ENCODE data around the gene C3. TPM values are rescaled to one million over a fixed set of nuclear protein-coding genes. Genes with fewer than 3 reads are reported as not detected.

C3 gene
- total RNA-seq, 6 donors from 2014 or later: 461 to 1,221 (median 854) TPM

DNA sequence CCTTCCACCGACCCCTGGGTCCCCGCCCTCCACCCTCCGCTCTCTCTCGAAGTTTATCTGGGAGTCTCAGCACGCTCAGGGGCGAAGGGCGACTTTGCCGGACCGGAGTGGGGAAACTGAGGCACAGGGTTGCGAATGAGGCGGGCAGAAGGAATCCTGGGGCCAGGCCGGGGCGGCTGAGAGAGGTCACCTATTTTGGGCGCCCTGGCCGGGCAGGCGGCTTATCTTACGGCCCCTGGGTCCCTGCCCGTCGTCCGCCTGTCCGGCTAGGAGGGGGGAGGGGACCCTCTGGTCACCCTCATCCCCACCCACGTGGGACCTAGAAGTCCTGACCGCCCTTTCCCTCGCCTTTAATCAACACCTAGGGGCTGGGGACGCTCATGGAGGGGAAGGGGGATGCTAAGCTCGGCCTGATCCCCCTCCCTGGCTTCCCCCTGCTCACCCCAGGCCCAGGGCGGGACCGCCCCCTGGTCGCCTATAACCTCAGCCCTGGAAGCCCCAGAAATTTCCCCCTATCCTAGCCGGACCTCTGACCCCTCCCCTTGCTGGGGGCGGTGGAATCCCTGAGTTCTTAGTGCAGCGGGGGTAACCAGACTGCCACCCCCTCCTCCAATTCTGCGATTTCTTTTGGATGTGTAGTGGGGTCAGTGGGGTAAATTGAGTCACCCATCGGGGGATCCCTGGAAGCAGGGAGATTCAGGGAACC is 19.6 kb upstream of the C3 start:
- no peak for ATAC-seq (ENCODE audit: low FRiP score in 2 of 2)

DNA sequence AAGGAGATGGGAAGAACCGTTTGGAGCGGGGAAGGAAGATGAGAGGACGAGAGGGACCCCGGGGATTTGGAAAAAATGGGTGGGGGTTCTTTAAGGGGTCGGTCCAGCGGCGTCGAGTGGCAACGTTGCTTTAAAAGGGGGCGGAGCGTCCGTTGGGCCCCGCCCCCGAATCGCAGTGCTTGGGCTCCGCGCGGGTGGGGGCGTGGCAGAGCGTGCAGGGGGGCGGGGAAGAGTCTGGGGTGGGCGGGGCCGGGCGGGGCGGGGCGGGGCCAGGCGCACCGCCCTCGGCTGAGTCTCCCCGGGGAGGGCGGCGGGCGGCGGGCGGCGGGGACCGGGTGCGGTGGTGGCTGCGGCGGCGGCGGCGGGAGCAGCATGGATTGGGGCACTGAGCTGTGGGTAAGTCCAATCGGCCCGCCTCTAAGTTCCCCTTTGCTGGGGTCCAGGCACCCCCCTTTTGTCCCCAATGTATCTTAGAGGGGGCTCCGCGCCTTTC is 19.0 kb upstream of the C3 start, which contains the start of gene TRIP10:
Gene TRIP10 (plus strand): TSS at position 291 of the 493 bp plus-strand sequence. CDS start 82 bp downstream, at position 373.
- TF ChIP-seq, protein P1, sequence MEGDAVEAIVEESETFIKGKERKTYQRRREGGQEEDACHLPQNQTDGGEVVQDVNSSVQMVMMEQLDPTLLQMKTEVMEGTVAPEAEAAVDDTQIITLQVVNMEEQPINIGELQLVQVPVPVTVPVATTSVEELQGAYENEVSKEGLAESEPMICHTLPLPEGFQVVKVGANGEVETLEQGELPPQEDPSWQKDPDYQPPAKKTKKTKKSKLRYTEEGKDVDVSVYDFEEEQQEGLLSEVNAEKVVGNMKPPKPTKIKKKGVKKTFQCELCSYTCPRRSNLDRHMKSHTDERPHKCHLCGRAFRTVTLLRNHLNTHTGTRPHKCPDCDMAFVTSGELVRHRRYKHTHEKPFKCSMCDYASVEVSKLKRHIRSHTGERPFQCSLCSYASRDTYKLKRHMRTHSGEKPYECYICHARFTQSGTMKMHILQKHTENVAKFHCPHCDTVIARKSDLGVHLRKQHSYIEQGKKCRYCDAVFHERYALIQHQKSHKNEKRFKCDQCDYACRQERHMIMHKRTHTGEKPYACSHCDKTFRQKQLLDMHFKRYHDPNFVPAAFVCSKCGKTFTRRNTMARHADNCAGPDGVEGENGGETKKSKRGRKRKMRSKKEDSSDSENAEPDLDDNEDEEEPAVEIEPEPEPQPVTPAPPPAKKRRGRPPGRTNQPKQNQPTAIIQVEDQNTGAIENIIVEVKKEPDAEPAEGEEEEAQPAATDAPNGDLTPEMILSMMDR (IDR thresholded peaks at IDR 0.05): no peak
- TF ChIP-seq EP300 (IDR thresholded peaks at IDR 0.05) (no peak), POLR2AphosphoS5 (IDR thresholded peaks at IDR 0.05) (peak; percentile 22 to 54), POLR2A (IDR thresholded peaks at IDR 0.05) (peak in 2 of 4 donors; percentile 61 to 80)
- ATAC-seq (ENCODE audit: low FRiP score in 2 of 2): peak; percentile 60 to 71
- peak within 1 kb of the TSS; percentile 87 to 94 (median 94) for H3K27ac ChIP-seq
- peaks cover 48 to 80% (median 64%) of the 10 kb centered on the region in 4 donors for H3K4me1 ChIP-seq
- peak; percentile 90 to 96 for DNase-seq
- H3K4me3 ChIP-seq: peak within 1 kb of the TSS; percentile 84 to 99 (median 86)
- peaks cover 0 to 7% (median 0%) of the 10 kb centered on the region in 4 donors for H3K27me3 ChIP-seq
- peaks cover 0 to 24% (median 13%) of the 10 kb centered on the region in 4 donors for H3K36me3 ChIP-seq
- H3K9me3 ChIP-seq: no peaks in the 10 kb centered on the region
- WGBS, 2 donors: 0% methylated on average over 14 to 25 of the region's 47 CpGs

More for the DNA sequence above, 19.6 kb upstream of the C3 start:
- Histone ChIP-seq H3K36me3 (peaks cover 0 to 30% (median 14%) of the 10 kb centered on the region in 4 donors), H3K4me3 (peak overlapping the region; percentile 84 to 99 (median 86)), H3K4me1 (peaks cover 53 to 86% (median 70%) of the 10 kb centered on the region in 4 donors), H3K27me3 (peaks cover 0 to 7% (median 0%) of the 10 kb centered on the region in 4 donors), H3K27ac (peak overlapping the region; percentile 87 to 94 (median 94)), H3K9me3 (no peaks in the 10 kb centered on the region)
- 1 to 3% methylated on average over 7 to 20 of the region's 34 CpGs for WGBS, 2 donors
- DNase-seq: peak in 1 of 2 donors; percentile 51
- TF ChIP-seq, protein P1 (IDR thresholded peaks at IDR 0.05): no peak
- TF ChIP-seq EP300 (IDR thresholded peaks at IDR 0.05): no peak
- TF ChIP-seq POLR2AphosphoS5 (IDR thresholded peaks at IDR 0.05): no peak
- no peak for TF ChIP-seq POLR2A (IDR thresholded peaks at IDR 0.05)

DNA sequence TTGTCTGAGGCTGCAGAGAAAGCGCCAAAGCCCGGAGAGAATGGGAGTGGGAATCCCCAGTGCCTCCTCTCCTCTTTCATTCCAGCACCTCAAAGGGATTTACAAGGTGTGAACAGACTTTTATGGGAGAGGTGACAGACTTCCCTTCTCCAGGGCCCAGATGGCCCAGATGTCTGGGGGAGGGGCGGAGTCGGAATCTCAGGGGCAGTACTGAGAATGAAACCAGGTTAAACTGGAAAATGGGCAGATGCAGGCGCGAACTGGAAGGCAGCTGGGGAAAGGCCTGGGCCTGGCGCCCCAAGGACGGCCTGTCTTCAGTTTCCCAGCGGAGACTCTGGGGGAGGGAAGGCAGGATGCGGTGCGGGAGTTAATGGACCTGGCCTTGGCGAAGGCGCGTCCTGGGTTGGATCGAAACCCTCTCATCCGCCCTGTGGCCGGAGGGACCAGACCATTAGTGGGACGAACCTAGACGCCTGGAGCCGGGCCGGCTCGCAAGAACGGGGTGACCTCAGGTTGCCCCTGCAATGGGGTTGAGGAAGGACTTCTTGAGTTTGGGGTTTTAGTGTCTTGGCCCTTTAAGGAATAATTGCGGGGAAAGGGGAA is 18.4 kb upstream of the C3 start:
- TF ChIP-seq, protein P1 (IDR thresholded peaks at IDR 0.05): no peak
- TF ChIP-seq POLR2AphosphoS5 (IDR thresholded peaks at IDR 0.05): no peak
- no peak for TF ChIP-seq POLR2A (IDR thresholded peaks at IDR 0.05)
- TF ChIP-seq EP300 (IDR thresholded peaks at IDR 0.05): no peak
- Histone ChIP-seq H3K36me3 (peaks cover 0 to 22% (median 12%) of the 10 kb centered on the region in 4 donors), H3K9me3 (no peaks in the 10 kb centered on the region), H3K27ac (peak overlapping the region; percentile 87 to 94 (median 92)), H3K4me1 (peaks cover 42 to 75% (median 58%) of the 10 kb centered on the region in 4 donors), H3K4me3 (peak overlapping the region; percentile 3 to 99 (median 84)), H3K27me3 (peaks cover 0 to 7% (median 0%) of the 10 kb centered on the region in 4 donors)
- WGBS, 2 donors: 9 to 11% methylated on average over 24 of the region's 24 CpGs
- ATAC-seq (ENCODE audit: low FRiP score in 2 of 2) (peak in 1 of 2 donors; percentile 0), DNase-seq (peak in 1 of 2 donors; percentile 79)

DNA sequence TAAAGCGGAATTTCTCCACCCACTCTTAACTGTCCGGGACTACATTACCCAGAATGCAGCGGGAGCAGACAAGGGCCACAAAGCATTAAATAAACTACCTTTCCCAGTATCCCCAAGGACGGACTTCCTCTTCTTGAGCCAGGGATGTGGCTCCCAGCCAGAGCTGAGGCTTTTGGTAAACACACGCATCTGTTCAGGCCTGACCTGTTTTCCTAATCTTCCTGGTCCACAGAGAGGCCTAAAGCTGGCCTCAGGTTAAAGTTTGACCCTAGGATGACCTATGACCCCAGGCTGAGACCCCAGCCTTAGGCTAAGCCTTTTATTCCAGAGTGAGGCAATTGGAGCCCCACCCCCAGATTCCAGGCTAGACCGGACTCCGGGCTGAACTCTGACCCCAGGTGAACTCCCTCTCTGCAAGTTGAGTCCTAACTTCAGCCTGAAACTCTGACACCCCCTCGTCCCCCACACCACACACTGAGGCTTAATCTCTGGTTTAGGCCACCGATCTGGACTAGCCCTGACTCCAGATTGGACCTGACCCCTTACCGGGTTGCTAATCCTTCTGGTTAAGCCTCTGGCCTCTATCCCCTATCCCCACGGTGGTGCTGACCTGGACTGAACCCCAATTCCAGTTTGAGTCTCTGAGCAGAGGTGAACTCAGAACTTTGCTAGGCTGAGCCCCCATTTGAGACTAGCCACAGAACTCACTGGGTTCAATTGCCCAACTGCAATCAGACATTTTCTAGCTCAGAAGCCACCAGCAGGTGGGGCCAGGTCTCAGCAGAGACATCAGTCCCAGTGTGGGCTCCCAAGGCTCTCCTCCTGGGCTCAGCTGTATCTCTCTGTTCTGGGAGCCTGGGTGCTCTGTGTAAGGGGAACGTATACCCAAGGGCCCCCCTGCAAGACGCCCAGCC is 17.7 kb upstream of the C3 start:
- peak overlapping the region; percentile 87 to 94 (median 92) for H3K27ac ChIP-seq
- H3K9me3 ChIP-seq: no peaks in the 10 kb centered on the region
- peaks cover 2 to 22% (median 11%) of the 10 kb centered on the region in 4 donors for H3K36me3 ChIP-seq
- DNase-seq (peak in 1 of 2 donors; percentile 96), ATAC-seq (ENCODE audit: low FRiP score in 2 of 2) (peak; percentile 42 to 70)
- WGBS, 2 donors: 0 to 12% methylated on average over 5 to 13 of the region's 13 CpGs
- peaks cover 0 to 7% (median 0%) of the 10 kb centered on the region in 4 donors for H3K27me3 ChIP-seq
- peak in 1 of 4 donors; percentile 53 for TF ChIP-seq EP300 (IDR thresholded peaks at IDR 0.05)
- TF ChIP-seq, protein P1 (IDR thresholded peaks at IDR 0.05): peak; percentile 37 to 86 (median 72)
- peak in 1 of 4 donors; percentile 17 for TF ChIP-seq POLR2A (IDR thresholded peaks at IDR 0.05)
- peak; percentile 66 to 82 for TF ChIP-seq POLR2AphosphoS5 (IDR thresholded peaks at IDR 0.05)
- peaks cover 35 to 67% (median 52%) of the 10 kb centered on the region in 4 donors for H3K4me1 ChIP-seq
- H3K4me3 ChIP-seq: peak overlapping the region in 1 of 4 donors; percentile 99

Data from upper lobe of left lung (tissue), 6 donors.